HG03060 (cell line): Measurements from ENCODE around the gene ZMYM4.
A peak's percentile ranks its signal among the peaks of the same experiment; 100 is the strongest.
"Not testable (repeated sequence)": the region's sequence is repeated elsewhere in the genome, so short reads cannot be mapped to it uniquely, and the experiment has no call there.

ENCODE experiments used
- ATAC-seq: cut with Tn5 transposase; IDR thresholded peaks from one replicate; pipeline ENCODE4 v1.9.1; 2021; ENCODE audit warnings: low read depth, moderate number of reproducible peaks; ENCODE audit not compliant: unreplicated experiment

The ZMYM4 gene

GRCh38 chr1:35268282-35269200, at the start of gene ZMYM4:
Gene ZMYM4, plus strand, starts transcription at chr1:35268709. Its CDS starts 338 bp downstream, at chr1:35269047.
- peak; percentile 85 for ATAC-seq

GRCh38 chr1:35220976-35221375, 47.5 kb upstream of the ZMYM4 start:
- ATAC-seq = no peak

GRCh38 chr1:35222322-35223083, 46.0 kb upstream of the ZMYM4 start:
- ATAC-seq = no peak

- no peak for ATAC-seq
Observed at GRCh38 chr1:35223084-35223630, 45.4 kb upstream of the ZMYM4 start.

DNA sequence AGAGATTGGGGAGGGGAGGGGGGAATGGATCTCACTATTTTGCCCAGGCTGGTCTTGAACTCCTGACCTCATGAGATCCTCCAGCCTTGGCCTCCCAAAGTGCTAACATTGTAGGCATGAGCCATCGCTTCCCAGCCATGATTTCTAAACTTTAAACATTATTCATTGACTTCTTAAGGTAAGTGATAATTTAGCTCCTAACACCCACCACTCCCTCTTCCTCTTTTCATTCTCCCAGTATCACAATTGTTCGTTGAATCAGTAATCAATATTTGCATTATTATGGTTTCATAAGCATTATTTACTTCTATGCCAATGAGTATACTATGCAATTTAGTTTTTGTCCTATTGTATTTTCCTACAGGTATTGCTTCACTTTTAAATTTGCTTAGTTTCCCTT, 42.0 kb upstream of the ZMYM4 start:
- ATAC-seq = no peak

GRCh38 chr1:35229587-35230360, 38.7 kb upstream of the ZMYM4 start:
- ATAC-seq = no peak

DNA sequence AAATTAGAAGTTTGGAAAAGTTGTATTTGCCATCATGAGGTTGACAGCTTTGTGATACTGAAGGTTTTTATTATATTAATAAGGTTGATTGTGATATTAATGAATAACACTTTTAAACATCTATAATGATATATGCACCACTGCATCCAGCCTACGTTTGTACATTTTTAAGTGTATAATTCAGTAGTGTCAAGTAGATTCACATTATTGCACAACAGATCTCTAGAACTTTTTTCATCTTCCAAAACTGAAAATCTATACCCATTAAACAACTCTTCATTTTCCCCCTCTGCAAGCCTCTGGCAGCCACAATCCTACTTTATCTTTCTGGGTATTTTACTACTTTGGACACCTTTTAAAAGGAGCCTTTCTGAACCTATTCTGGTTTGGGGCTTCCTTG, 37.2 kb upstream of the ZMYM4 start:
- no peak for ATAC-seq

- not testable (repeated sequence) for ATAC-seq
Observed at GRCh38 chr1:35236772-35237171, 31.7 kb upstream of the ZMYM4 start.

DNA sequence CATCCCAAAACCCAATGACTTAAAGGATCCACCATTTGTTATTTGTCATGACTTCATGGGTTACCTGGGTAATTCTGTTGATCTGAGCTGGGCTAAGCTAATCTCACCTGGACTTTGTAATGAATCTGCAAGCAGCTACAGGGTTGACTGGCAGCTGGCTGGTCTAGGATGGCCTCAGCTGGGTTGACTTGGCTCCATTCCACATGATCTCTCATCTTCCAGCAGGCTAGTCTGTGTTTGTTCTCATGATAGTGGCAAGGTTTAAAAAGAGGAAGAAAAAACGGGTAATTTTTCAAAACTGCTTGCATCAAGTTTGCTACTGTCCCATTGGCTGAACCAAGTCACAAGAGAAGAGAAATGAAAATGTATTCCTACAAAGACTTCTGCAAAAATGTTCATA, 24.8 kb upstream of the ZMYM4 start:
- ATAC-seq = no peak

DNA sequence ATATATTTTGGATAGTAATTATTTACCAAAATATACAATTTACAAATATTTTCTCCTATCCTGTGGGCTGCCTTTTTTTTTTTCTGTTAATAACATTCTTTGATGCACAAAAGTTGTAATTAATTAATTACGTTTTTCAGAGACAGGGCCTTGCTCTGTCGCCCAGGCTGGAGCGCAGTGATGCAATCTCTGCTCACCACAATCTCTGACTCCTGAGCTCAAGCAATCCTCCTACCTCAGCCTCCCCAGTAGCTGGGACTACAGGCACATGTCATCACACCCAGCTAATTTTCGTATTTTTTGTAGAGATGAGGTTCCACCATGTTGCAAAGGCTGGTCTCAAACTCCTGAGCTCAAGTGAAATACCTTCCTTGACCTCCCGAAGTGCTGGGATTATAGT, 21.3 kb upstream of the ZMYM4 start:
- ATAC-seq = no peak

DNA sequence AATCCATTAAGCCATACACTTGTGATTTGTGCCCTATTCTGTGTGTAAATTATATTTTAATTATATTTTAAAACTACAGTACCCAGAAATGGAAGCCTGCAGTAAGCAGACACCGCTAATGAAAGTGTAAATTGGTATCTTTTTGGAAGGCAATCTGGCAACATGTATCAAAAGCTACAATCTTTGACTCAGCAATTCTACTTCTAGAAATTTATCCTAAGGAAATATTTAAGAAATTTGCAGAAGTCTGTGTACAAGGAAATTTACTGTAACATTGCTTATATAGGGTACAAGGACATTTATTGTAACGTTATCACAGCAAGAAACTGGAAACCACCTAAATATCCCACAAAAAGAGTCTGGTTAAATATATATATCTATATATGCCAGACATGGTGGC, 14.6 kb upstream of the ZMYM4 start:
- ATAC-seq = no peak

DNA sequence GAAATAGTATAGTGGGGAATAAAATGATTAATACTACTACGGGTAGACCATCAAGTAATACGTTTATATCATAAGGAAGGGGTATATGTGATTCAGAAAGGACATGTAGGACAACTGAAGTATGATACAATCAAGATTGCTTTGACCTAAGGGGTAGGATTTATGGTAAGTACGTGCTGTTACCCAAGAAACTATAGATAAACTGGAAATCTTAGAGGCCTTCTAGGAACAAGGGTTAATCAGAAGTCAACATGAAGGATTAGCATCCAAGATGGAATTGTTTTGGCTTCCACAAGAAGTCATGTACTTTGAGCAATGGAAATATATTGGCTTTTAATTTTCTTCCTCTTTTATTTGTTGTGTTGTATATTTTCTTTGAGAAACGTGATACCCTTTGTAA, 13.2 kb upstream of the ZMYM4 start:
- no peak for ATAC-seq

- ATAC-seq = no peak
Observed at GRCh38 chr1:35259561-35259960, 8.9 kb upstream of the ZMYM4 start.

- no peak for ATAC-seq
Observed at GRCh38 chr1:35261412-35262120, 6.9 kb upstream of the ZMYM4 start.

GRCh38 chr1:35264035-35264434, 4.5 kb upstream of the ZMYM4 start:
- no peak for ATAC-seq

- ATAC-seq = no peak
Observed at GRCh38 chr1:35264871-35265270, 3.6 kb upstream of the ZMYM4 start.

DNA sequence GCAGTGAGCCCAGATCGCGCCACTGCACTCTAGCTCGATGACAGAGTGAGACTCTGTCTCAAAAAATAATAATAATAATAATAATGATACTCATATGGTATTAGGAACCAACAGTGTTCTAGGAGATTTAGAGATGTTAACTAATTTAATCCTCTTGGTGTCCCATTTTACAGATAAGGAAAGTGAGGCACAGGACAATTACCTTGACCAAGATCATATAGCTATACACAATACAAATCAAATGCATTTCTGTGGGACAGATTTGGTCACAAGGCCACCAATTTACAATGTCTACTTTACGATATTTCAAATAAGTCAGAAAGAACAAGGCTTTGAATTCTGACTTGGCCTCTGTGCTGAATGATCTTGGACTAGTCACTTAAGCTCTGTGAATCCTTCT, 2.2 kb upstream of the ZMYM4 start:
- no peak for ATAC-seq

DNA sequence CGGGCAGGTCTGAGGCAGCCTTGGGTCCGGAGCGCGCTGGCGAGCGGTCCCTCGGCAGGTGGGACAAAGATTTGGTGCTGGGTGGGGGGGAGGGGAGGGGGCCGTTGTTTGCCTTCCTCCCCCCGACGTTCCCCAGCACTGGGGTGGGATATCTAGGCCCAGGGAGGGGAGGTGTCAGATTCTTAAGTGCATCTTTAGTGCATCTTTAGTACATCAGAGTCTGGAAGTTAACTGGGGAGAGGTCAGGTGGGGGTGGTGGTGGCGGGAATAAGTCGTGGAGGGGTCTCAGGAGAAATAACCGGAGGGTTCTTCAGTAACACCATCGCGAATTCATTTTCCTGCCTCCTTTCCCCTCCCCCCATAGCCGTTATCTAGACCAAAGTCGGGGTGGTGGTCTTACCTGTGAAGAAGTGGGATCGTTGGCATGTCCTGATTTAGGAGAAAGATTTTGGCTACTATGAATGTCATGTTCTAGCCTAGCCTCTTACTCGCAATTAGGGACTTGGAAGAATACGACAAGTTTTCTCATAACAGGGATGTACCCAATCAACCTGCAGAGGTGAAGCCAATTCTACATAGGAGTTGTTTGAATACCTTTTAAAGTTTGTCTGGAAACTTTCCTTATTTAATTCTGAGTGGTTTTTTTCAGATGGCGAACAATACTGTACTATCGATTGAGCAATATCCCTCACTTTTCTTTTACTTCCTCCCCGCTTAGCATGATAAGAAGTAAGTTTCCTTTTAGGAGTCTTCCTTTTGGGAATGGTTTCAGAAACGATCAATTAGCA, 886 bp downstream of the ZMYM4 start:
- no peak for ATAC-seq

DNA sequence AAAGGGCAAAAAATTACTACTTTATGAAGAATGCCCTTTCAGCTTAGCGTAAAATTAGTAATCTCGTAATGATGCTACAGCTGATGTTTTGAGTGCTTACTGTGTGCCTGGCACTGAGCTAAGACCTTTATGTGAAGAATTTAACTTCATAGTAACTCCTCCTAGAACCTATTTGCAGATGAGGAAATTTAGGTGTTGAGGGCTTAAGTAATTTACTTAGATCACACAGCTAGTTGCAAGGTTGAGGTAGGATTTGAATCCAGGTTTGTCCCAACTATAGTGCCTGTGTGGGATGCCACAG, 1.4 kb downstream of the ZMYM4 start:
- no peak for ATAC-seq
